H1 (cell line): Measurements from ENCODE around the gene MEF2A.

Experiments used
- CEBPB ChIP-seq: IDR thresholded peaks from 2 replicates; pipeline ENCODE4 v1.6.1; 2012; ENCODE audit warnings: low read depth, low read length
- CTCF ChIP-seq, 3 experiments: IDR thresholded peaks; 1 replicate in 2 of 3; 2 replicates in 1 of 3; pipeline versions ENCODE4 v1.5.1 to v1.6.1; 2011; ENCODE audit warnings: low read length in 3 of 3, mild to moderate bottlenecking in 3 of 3, inconsistent platforms in 2 of 3, low read depth in 1 of 3, moderate library complexity in 1 of 3; ENCODE audit not compliant: insufficient read depth in 1 of 3; ENCODE audit errors: control extremely low read depth in 1 of 3
- EP300 ChIP-seq, 2 experiments: IDR thresholded peaks; 1 replicate in 1 of 2; 2 replicates in 1 of 2; pipeline ENCODE4 v1.6.1; 2011 to 2012; ENCODE audit warnings: low read depth in 2 of 2, low read length in 2 of 2, mild to moderate bottlenecking in 2 of 2, borderline replicate concordance in 1 of 2, inconsistent platforms in 1 of 2, moderate library complexity in 1 of 2
- EZH2 ChIP-seq: fragments of 200-600 bp; sonication (generic); IDR thresholded peaks from 2 replicates; pipeline ENCODE4 v1.7.1; 2012; ENCODE audit warnings: low read depth, mild to moderate bottlenecking, moderate library complexity, low read length, inconsistent platforms; ENCODE audit not compliant: severe bottlenecking
- GTF2F1 ChIP-seq: IDR thresholded peaks from 2 replicates; pipeline ENCODE4 v1.6.1; 2012; ENCODE audit warnings: low read depth, low read length, improper control_type of control experiment, borderline replicate concordance
- POLR2A ChIP-seq, 2 experiments: IDR thresholded peaks; 1 replicate in 1 of 2; 2 replicates in 1 of 2; pipeline ENCODE4 v1.6.1; 2011; ENCODE audit warnings: low read depth in 2 of 2, low read length in 2 of 2, mild to moderate bottlenecking in 2 of 2; ENCODE audit errors: control extremely low read depth in 1 of 2
- POLR2AphosphoS5 ChIP-seq: IDR thresholded peaks from 2 replicates; pipeline ENCODE4 v1.6.1; 2011; ENCODE audit warnings: low read depth, low read length
- POU5F1 ChIP-seq: IDR thresholded peaks from 2 replicates; pipeline ENCODE4 v1.6.1; 2011; ENCODE audit warnings: low read depth, mild to moderate bottlenecking, low read length, moderate library complexity
- RAD21 ChIP-seq, 2 experiments: IDR thresholded peaks in 1 of 2; conservative IDR thresholded peaks in 1 of 2; 2 replicates each; pipeline ENCODE4 v1.6.1; 2011; ENCODE audit warnings: low read depth in 2 of 2, low read length in 2 of 2, improper control_type of control experiment in 1 of 2, inconsistent platforms in 1 of 2, mild to moderate bottlenecking in 1 of 2, moderate library complexity in 1 of 2
- RFX5 ChIP-seq: IDR thresholded peaks from 2 replicates; pipeline ENCODE4 v1.6.1; 2011; ENCODE audit warnings: low read depth, low read length, improper control_type of control experiment, borderline replicate concordance
- SIX5 ChIP-seq: IDR thresholded peaks from 2 replicates; pipeline ENCODE4 v1.6.1; 2011; ENCODE audit warnings: mild to moderate bottlenecking, low read depth, low read length
- SP1 ChIP-seq: IDR thresholded peaks from 2 replicates; pipeline ENCODE4 v1.6.1; 2011; ENCODE audit warnings: low read depth, low read length
- YY1 ChIP-seq: IDR thresholded peaks from 2 replicates; pipeline ENCODE4 v1.6.1; 2011; ENCODE audit warnings: low read depth, mild to moderate bottlenecking, low read length

DNA sequence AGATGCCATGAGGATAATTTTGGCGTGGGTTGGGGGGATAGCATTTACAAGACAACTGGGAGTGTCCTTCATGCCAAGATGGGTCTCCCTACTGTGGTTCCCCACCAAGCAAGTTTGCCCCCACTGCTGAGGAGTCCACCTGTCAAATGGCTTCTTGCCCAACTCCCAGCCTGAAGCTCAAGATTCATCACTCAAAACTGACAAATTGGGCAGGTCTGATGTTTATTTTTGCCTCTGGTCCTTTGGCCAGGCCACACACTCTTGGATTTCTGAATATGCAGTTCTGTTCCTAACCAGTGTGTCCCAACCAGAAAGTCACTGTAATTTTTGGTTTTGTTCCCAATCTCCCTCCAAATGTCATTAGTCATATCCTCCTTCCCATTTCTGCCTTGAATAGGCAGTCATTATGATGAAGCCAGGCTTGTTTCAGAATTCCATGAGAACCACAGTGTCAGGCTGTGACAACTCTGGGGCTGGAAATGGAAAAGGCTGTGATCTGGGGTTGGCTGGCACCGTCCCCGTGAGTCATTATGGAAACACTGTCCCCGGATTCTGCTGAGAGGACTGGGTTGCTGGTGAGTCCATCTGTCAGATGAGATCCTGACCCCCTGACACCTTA, 29.3 kb upstream of the MEF2A start:
- no peak for TF ChIP-seq POU5F1
- TF ChIP-seq RFX5: no peak
- TF ChIP-seq CTCF (IDR thresholded peaks at IDR 0.05; ENCODE audit: control extremely low read depth in 1 of 3, insufficient read depth in 1 of 3, low read depth in 1 of 3, low read length in 3 of 3): no peak
- no peak for TF ChIP-seq EP300 (IDR thresholded peaks at IDR 0.05; ENCODE audit: borderline replicate concordance in 1 of 2, low read depth in 2 of 2, low read length in 2 of 2)
- no peak for TF ChIP-seq EZH2
- TF ChIP-seq SIX5: no peak
- no peak for TF ChIP-seq GTF2F1
- TF ChIP-seq POLR2A (IDR thresholded peaks at IDR 0.05; ENCODE audit: control extremely low read depth in 1 of 2, low read depth in 2 of 2, low read length in 2 of 2): no peak
- no peak for TF ChIP-seq RAD21 (IDR thresholded peaks at IDR 0.05 in 1 of 2, conservative IDR thresholded peaks at IDR 0.05 in 1 of 2; ENCODE audit: low read depth in 2 of 2, low read length in 2 of 2)
- TF ChIP-seq SP1: no peak
- no peak for TF ChIP-seq YY1
- no peak for TF ChIP-seq CEBPB
- no peak for TF ChIP-seq POLR2AphosphoS5
